GM12875 (cell line): Measurements from ENCODE around the gene SMARCA5.

Source experiments
- H3K4me3 ChIP-seq: one replicate; pipeline ENCODE4 v1.5.1; 2011; ENCODE audit warnings: low read depth, low read length, control low read depth
- CTCF ChIP-seq: IDR thresholded peaks from 2 replicates; pipeline ENCODE4 v1.5.1; 2011; ENCODE audit warnings: low read depth, mild to moderate bottlenecking, control low read depth, inconsistent platforms, low read length, moderate library complexity, borderline replicate concordance; ENCODE audit not compliant: insufficient read depth

Gene SMARCA5

GRCh38 chr4:143513314-143514168 lies at the start of gene SMARCA5:
TSS of gene SMARCA5 (plus strand) at chr4:143513702. CDS start at chr4:143513925, 223 bp downstream.
- TF ChIP-seq CTCF: no peak
- peak within 1 kb of the TSS; percentile 99 for H3K4me3 ChIP-seq

- H3K4me3 ChIP-seq: no peak overlapping the region
- no peak for TF ChIP-seq CTCF
Measured at GRCh38 chr4:143473334-143474126, 40.0 kb upstream of the SMARCA5 start.

GRCh38 chr4:143477487-143477886 lies 36.0 kb upstream of the SMARCA5 start:
- no peak for TF ChIP-seq CTCF
- no peak overlapping the region for H3K4me3 ChIP-seq

- no peak for TF ChIP-seq CTCF
- H3K4me3 ChIP-seq: no peak overlapping the region
Measured at GRCh38 chr4:143481361-143481760, 32.1 kb upstream of the SMARCA5 start.

- H3K4me3 ChIP-seq: no peak overlapping the region
- TF ChIP-seq CTCF: peak; percentile 33; the same call in 1 of the 2 replicates
Measured at GRCh38 chr4:143482840-143483239, 30.7 kb upstream of the SMARCA5 start.

GRCh38 chr4:143486314-143486713 lies 27.2 kb upstream of the SMARCA5 start:
- no peak overlapping the region for H3K4me3 ChIP-seq
- TF ChIP-seq CTCF: no peak
